ENCODE data around the gene FHL2.

FHL2 gene

DNA sequence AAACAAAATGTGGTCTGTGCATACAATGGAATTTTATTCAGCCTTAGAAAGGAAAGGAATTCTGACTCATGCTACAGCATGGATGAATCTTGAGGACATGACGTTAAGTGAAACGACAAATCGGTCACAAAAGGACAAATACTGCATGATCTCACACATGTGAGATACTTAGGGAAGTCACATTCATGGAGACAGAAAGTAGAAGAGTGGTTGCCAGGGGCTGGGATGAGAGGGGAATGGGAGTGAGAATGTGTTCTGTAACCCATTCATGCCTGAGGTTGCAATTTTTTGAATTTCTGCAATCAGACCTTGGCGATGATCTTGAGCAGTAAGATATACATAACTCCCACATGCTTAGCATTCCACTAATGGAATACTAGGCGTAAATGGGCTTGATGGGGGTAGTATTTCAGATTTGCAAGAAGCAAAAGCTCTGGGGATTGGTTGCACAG is 22.0 kb downstream of the FHL2 start:
- no peak for DNase-seq

GRCh38 chr2:105376010-105376409 is 22.8 kb downstream of the FHL2 start:
- DNase-seq, result no peak

- DNase-seq, result no peak
Observed at GRCh38 chr2:105375001-105375561, 23.8 kb downstream of the FHL2 start.

DNA sequence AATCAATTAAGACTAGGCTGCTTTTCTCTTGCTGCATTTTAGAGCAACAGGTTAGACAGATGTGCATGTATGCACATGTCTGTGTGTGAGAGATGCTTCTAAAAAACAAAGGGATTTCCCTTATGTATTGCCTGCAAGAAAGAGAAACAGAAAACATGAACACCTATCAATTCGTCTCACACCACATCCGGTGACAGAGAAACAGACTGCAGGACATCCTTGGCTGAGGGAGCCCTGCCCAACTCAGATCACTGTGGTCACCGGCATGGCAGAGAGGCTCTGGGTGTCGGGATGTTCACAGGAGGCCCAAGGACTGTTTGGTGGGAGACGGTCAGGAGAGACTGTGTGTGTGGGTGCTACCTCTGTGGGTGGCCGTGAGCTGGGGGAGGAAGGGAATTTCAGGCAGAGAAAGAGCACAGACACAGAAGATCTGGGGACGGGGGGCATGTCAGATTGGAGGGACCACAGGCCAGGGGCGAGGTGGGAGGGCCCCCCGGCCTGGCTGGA is 24.9 kb downstream of the FHL2 start:
- peak; percentile 54 for DNase-seq

GRCh38 chr2:105373344-105373781 is 25.5 kb downstream of the FHL2 start:
- no peak for DNase-seq

- DNase-seq, result no peak
Observed at GRCh38 chr2:105371810-105372209, 27.0 kb downstream of the FHL2 start.

GRCh38 chr2:105371156-105371555 is 27.7 kb downstream of the FHL2 start:
- no peak for DNase-seq

DNA sequence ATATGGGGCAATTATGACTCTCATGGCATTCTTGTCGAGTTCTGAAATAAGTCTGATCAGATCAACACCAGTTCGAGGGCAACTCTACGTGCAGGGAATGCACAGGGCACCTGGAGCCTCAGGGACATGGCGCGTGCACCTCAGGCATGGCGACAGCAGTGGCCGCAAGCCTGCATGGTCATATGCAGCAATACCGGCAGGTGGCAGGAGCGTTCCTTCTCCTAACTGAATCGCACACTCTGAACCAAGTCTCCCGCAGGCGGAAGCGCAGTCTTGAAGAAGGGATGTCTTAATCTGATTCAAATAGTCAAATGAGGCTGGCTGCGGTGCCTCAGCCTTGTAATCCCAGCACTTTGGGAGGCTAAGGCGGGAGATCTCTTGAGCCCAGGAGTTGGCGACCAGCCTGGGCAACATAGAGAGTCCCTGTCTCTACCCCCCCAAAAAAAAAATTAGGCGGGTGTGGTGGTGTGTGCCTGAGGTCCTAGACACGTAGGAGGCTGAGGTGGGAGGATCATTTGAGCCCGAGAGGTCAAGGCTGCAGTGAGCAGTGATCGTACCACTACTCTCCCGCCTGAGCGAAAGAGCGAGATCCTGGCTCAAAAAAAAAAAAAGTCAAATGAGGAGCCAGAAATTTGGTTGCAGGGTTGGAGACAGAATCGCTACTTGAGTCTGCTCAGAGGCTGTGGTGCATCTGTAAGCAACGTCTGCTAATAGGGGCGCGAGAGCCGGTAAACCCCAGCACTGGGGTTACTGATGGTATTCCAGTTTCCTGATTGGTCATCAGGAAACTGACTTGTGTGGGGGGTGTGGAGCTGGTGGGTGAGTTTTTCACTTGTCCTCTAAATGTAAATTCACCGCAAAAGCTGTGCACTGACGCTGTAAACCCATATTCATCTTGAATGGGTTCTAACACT is 28.8 kb downstream of the FHL2 start:
- peak; percentile 84 for DNase-seq

DNA sequence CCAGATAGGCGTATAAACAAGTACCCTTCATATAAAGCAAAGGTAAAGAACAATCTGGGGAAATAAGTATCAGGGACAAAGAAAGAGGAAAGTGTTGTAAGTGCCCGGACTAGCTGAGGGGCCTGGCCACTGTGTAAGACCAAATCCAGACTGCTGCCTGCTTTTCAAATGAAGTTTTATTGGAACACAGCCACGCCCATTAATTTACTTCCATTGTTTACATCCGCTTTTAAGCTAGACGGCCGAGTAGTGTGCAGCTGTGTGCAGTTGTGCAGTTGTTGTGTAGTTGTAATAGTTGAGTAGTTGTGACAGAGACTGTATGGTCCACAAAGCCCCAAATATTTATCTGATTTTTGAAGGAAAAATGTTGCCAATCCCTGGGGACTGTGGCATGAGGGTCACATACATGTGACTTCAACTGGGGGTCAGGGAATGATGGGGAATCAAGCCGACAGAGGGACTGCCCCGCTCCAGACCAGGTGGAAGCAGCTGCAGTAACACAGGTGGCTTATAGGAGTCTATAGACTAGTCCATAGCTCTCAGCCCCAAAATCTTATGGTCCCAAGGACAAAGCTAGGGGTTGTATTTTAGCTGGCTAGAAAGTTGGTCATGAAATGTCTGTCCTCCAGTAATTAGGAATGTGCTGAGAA is 30.0 kb downstream of the FHL2 start:
- DNase-seq, result no peak

DNA sequence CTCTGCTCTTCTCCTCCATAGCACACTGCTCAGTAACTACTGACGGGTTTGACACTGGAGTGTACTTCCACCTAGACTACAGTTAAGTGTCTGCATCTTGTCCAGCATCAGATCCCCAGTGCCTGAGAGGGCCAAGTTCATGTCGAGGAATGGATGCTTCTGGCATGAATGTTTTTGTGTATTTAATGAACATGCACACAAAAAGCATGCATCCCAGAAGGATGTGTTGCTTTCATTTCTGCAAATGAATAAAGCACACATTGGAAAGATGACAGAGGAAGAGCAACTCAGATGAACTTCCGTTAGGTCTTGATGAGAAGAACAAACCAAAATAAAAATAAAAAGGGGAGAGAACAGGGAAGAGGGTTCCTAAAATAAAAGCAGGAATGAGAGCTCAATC is 33.6 kb downstream of the FHL2 start:
- no peak for DNase-seq

DNA sequence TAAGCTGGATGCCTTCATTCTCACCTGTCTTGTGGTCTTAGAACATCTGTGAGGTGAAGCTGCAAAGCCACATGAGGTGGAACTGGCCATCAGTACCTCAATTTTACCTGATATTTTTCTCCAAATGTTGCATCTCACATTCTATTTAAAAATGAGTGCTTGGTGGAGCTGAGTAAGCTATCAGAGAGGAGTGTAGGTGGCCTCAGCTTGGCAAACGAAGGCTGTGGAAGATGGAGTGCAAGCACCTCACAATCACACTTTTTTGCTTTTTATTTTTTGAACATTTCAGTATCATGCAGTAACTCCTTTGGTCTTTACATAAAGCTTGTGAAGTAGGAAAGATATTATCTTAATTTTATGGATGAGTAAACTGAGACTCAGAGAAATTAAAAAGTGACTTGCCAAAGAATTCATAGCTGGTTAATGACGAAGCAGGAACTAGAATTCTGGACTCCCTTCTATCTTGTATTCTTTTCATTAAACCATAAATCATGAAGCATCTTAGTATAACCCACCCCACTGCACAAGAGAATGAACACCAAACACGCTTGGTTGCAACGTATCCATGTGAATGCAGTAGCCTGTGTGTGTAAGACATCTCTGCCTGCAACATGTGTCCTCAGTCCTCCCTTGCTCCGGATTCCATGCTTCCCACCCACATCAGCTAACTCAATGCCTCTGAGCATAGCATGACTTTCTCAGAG is 34.3 kb downstream of the FHL2 start:
- DNase-seq, result no peak

- no peak for DNase-seq
Observed at GRCh38 chr2:105362862-105363591, 35.8 kb downstream of the FHL2 start.

DNA sequence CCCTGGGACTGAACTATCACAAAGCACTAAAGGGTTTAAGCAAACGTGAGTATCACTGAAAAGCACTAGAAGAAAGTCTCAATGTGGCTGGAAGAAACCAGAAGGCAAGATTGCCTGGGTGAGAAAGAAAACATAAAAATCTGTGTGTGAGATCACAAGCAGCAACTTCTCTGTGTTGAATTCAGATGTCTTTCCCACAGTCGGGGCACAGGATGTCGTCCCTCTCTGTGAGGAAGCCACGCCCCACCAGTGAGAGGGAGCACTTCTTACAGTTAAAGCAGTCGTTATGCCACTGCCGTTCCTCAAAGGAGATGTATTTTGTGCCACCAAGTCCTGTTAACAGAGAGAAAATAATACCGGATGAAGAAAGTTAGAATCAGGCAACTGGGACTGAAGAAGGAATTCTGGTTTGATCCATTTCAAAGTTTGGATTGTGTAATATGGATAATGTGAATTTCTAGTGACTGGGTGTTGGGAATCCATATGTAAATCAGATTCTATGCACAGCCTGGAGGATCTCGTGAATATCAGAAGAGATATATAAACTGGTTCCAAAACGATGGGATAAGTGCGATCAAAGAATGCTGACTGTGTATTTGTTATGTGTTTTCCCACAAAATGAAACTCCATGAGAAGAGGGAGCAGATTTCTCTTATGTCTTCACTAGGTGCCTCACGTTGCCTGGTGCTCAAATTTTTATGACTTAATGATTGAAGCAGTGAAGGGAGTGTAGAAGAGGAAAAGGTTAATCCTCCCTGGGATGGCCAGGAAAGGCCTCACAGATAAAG is 37.6 kb downstream of the FHL2 start:
- peak; percentile 8 for DNase-seq

DNA sequence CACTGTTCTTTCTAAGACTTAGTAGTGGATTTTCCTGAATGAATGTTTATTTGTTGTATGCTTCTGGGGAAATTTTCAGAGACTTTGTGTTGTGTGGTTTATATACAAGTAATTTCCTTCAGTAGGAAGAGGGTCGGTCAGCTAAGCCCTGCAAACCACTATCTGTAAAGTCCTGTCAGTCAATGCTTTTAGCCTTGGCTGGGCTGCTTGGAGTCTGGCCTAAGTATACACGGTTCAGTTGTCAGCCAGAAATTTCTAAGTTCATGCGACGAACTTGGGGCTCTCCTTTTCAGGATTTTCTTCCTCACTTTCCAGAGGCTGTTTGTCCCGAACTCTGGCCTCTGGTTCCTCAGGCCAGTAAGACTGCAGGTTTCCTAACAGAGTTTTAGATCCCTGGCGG is 40.3 kb downstream of the FHL2 start:
- DNase-seq, result no peak

- no peak for DNase-seq
Observed at GRCh38 chr2:105357122-105357521, 41.7 kb downstream of the FHL2 start.

DNA sequence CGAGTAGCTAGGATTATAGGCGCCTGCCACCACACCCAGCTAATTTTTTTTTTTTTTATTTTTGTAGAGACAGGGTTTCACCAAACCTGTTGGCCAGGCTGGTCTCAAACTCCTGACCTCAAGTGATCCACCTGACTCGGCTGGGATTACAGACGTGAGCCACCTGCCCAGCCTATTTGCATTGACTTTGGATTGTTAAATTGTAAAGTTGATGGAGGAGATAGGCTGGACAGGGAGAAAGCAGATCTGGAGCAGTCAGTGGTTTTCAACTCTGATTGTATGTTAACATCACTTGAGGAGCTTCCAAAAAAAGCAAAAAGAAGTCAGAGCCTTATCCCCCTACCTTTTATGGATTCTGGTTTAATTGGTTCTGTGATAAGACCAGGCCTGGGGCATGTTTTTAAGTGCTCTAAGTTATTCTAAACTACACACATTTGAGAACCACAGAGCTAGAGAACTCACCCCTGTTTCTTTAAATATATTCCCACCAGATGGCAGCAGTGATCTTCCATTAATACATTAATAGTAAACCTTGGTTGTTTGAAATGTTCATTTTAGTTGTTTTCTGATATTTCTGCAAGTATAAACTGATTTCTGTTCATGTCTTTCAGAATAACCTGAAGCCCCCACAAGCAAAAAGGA is 54.0 kb downstream of the FHL2 start:
- DNase-seq, result peak; percentile 42

GRCh38 chr2:105339414-105339813 is 59.4 kb downstream of the FHL2 start:
- no peak for DNase-seq

DNA sequence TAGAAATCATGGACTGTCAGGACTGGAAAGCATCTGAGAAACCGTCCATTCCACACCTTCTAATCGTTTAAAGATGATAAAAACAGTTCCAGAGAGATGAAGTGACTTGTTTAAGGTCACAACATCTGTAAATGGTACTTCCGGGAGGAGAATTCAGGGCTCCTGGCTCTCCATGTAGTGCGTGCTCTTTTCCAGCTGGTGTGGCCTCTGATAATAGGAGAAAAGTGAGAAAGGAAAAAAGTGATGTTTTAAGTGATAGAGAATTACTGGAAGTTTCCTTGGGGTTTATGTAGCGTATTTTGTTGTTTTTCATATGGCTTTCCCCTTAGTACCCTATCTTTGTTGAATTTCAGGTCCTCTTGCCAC is 60.8 kb downstream of the FHL2 start:
- DNase-seq, result peak; percentile 8

- peak; percentile 90 for DNase-seq
Observed at GRCh38 chr2:105337122-105338019, 61.5 kb downstream of the FHL2 start, which contains the start of gene C2orf49. C2orf49 (plus strand) TSS chr2:105337540; CDS start chr2:105337588, 48 bp downstream.

- no peak for DNase-seq
Observed at GRCh38 chr2:105336786-105337121, 62.1 kb downstream of the FHL2 start.
